Smooth muscle cell of the umbilical artery (primary cell): ENCODE data around the gene HINT3. TPM values are rescaled to one million over a fixed set of nuclear protein-coding genes. Genes with fewer than 3 reads are reported as not detected.

Source experiments
- total RNA-seq: library from RNA; depleted of rRNA; stranded (reverse); fragments of >200 nt; gene quantifications from 2 replicates; pipeline ENCODE4 v1.2.3, GENCODE V29; 2014

The HINT3 gene
- 19.5 and 36.5 TPM in 2 replicates for total RNA-seq

DNA sequence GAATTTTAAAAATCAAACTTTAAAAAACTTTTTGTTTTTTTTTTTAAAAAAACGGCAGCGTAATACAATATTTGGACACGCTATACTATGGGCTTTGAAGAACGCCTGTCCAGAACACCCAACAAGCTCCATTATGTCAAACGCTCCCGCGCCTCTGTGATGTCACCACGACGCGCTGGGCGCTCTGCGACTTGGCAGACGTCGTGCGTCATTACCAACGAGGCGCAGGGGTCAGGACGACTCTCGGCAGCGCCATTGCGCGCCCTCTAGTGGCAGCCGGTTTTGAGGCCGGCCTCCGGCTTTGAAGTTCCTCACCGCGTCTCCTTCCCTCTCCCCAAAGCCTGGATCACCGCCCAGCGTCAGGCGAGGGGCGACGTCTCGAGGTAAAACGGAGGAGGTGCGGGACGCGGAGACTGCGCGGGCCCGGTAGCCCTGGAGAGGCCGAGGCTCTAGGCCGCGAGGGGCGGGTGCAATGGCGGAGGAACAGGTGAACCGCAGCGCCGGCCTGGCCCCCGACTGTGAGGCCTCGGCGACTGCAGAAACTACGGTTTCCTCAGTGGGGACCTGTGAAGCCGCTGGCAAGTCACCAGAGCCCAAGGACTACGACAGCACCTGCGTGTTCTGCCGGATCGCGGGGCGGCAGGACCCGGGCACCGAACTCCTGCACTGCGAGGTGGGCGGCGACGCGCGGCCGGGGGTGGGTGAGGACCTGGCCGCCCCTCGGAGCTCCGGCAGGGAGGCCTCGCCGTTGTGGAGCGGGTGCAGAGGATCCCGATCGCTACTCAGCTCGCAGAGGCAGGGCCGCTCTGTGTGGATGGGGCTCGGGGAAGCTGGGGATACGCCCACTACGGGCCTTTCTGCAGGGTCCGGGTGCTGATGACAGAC is at the start of gene HINT3:
Gene HINT3 (plus strand): TSS at position 265 of the 885 bp plus-strand sequence. CDS start 208 bp downstream, at position 473.

DNA sequence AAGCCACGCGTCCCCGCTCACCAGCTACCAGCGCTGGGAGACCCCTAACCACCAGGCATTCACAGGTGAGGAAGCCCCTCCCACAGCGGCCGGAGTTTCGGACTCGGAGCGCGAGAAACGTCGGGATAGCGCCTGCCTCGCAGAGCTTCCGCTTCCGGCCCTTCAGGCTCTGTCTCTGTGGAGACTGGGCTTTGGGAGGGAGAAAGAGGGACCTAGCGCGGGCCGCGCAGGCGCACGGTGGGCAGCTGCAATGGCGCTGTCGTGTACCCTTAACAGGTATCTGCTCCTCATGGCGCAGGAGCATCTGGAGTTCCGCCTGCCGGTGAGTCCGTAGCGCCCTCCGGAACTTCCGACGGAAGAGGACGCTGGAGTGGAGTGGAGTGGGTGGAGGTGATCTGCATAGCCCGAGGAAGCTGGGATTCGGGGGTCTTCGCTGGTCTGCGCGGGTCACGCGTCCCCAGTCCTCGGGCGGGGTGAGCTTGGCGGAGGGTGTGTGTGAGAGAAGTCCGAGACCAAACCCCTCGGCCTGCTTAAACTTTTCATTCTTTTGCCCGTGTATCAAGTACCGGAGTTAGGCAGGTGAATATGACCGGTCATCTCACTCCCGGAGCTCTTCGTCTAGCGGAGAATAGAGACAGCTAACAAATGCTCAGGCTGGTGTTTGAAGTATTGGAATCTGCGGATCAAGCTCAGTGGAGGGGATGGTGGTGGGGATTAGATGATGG is 29.9 kb downstream of the HINT3 start, which contains the start of gene TRMT11:
Gene TRMT11 (plus strand): TSS at position 240 of the 725 bp plus-strand sequence. CDS start 11 bp downstream, at position 251.

Other genes starting within 250 kb of the HINT3 start
- 0.05 TPM in 1 of 2 replicates, not detected in the other for gene HEY2, start 207.1 kb upstream of the HINT3 start, total RNA-seq
- gene NCOA7, start 165.8 kb upstream of the HINT3 start, total RNA-seq: 71.8 and 121 TPM in 2 replicates
- 28.1 and 28.2 TPM in 2 replicates for gene TRMT11, start 29.8 kb downstream of the HINT3 start, total RNA-seq